Activated CD4-positive, alpha-beta memory T cell treated with anti-CD3 and anti-CD28 coated beads, Interleukin-2, amount 10 ng/mL, durations not matched to agents 7 days and 5 days (primary cell): ENCODE data around the gene NUDT3. TPM values are rescaled to one million over a fixed set of nuclear protein-coding genes. Genes with fewer than 3 reads are reported as not detected.
"Not testable (repeated sequence)": the region's sequence is repeated elsewhere in the genome, so short reads cannot be mapped to it uniquely, and the experiment has no call there.

Source experiments
- CTCF ChIA-PET: fragments of 350-600 bp; sonication (Branson Sonifier 250); formaldehyde crosslinking; loops from one replicate; lab custom pipeline; 2021; ENCODE audit warnings: antibody characterized with exemption, inconsistent platforms; lab: Charles Lee
- POLR2A ChIA-PET: fragments of 350-600 bp; sonication (Branson Sonifier 250); formaldehyde crosslinking; loops from one replicate; lab custom pipeline; 2021; ENCODE audit warnings: antibody characterized with exemption; lab: Charles Lee
- DNase-seq: peaks from one replicate; pipeline ENCODE4 v3.0.0-alpha.2; 2020
- H3K27ac Mint-ChIP-seq: one replicate; pipeline ENCODE4 v1.8.0; 2021; ENCODE audit warnings: mild to moderate bottlenecking, mixed read lengths
- H3K27me3 Mint-ChIP-seq: one replicate; pipeline ENCODE4 v1.8.0; 2021; ENCODE audit warnings: mixed read lengths
- H3K36me3 Mint-ChIP-seq: one replicate; pipeline ENCODE4 v1.8.0; 2021; ENCODE audit warnings: low read depth, mixed read lengths
- H3K4me1 Mint-ChIP-seq: one replicate; pipeline ENCODE4 v1.8.0; 2021; ENCODE audit warnings: mixed read lengths
- H3K4me3 Mint-ChIP-seq: one replicate; pipeline ENCODE4 v1.8.0; 2021; ENCODE audit warnings: mild to moderate bottlenecking, mixed read lengths
- H3K9me3 Mint-ChIP-seq: one replicate; pipeline ENCODE4 v1.8.0; 2021; ENCODE audit warnings: mixed read lengths
- total RNA-seq, 2 experiments: library from RNA; stranded (reverse); gene quantifications; one replicate each; pipeline ENCODE4 v1.2.3, GENCODE V29; 2021

NUDT3 gene
- total RNA-seq, 2 experiments from 2014 or later: 9.9 to 10.0 TPM

GRCh38 chr6:34278833-34279232 is 113.6 kb downstream of the NUDT3 start:
- Mint-ChIP-seq H3K4me1 (peaks cover 9% of the 10 kb centered on the region), H3K9me3 (no peaks in the 10 kb centered on the region), H3K27ac (no peak overlapping the region), H3K4me3 (no peak overlapping the region), H3K36me3 (peaks cover 6% of the 10 kb centered on the region), H3K27me3 (no peaks in the 10 kb centered on the region)
- CTCF ChIA-PET: interaction anchor here (0.6 kb wide), 1 partner anchor 26 kb away, joined by 7 read pairs; no protein-coding TSS in a partner anchor
- POLR2A ChIA-PET: no interaction called here
- no peak for DNase-seq

- Mint-ChIP-seq H3K4me3 (no peak overlapping the region), H3K9me3 (no peaks in the 10 kb centered on the region), H3K36me3 (peaks cover 4% of the 10 kb centered on the region), H3K27ac (no peak overlapping the region), H3K4me1 (peaks cover 9% of the 10 kb centered on the region), H3K27me3 (no peaks in the 10 kb centered on the region)
- CTCF ChIA-PET: no interaction called here
- no peak for DNase-seq
- POLR2A ChIA-PET: interaction anchor here (0.5 kb wide), 1 partner anchor 48 kb away, joined by 3 read pairs; no protein-coding TSS in a partner anchor
These were observed 114.7 kb downstream of the NUDT3 start for GRCh38 chr6:34277763-34278112.

GRCh38 chr6:34276881-34277762 is 115.3 kb downstream of the NUDT3 start:
- ChIA-PET POLR2A (interaction anchor here (0.5 to 1.2 kb wide), 3 partner anchors 27 to 49 kb away, joined by 3 read pairs; partner anchors contain the start of gene HMGA1), CTCF (no interaction called here)
- no peaks in the 10 kb centered on the region for H3K9me3 Mint-ChIP-seq
- no peak overlapping the region for H3K4me3 Mint-ChIP-seq
- no peak for DNase-seq
- peaks cover 9% of the 10 kb centered on the region for H3K4me1 Mint-ChIP-seq
- H3K27me3 Mint-ChIP-seq: no peaks in the 10 kb centered on the region
- no peak overlapping the region for H3K27ac Mint-ChIP-seq
- H3K36me3 Mint-ChIP-seq: peaks cover 4% of the 10 kb centered on the region

- Mint-ChIP-seq H3K27me3 (no peaks in the 10 kb centered on the region), H3K9me3 (no peaks in the 10 kb centered on the region), H3K4me1 (peaks cover 9% of the 10 kb centered on the region), H3K27ac (no peak overlapping the region), H3K4me3 (no peak overlapping the region), H3K36me3 (peaks cover 4% of the 10 kb centered on the region)
- DNase-seq: no peak
- ChIA-PET POLR2A (interaction anchor here (1.0 to 1.2 kb wide), 2 partner anchors 26 to 39 kb away, joined by 3 read pairs; partner anchors contain the start of gene HMGA1), CTCF (interaction anchor here (1.2 kb wide), 1 partner anchor 80 kb away, joined by 4 read pairs; no protein-coding TSS in a partner anchor)
These were observed 116.3 kb downstream of the NUDT3 start for GRCh38 chr6:34276191-34276590.

- ChIA-PET CTCF (interaction anchor here (1.2 kb wide), 1 partner anchor 79 kb away, joined by 4 read pairs; no protein-coding TSS in a partner anchor), POLR2A (no interaction called here)
- DNase-seq: no peak
- no peaks in the 10 kb centered on the region for H3K27me3 Mint-ChIP-seq
- H3K9me3 Mint-ChIP-seq: no peaks in the 10 kb centered on the region
- peaks cover 4% of the 10 kb centered on the region for H3K36me3 Mint-ChIP-seq
- no peak overlapping the region for H3K4me3 Mint-ChIP-seq
- peaks cover 9% of the 10 kb centered on the region for H3K4me1 Mint-ChIP-seq
- H3K27ac Mint-ChIP-seq: no peak overlapping the region
These were observed 117.2 kb downstream of the NUDT3 start for GRCh38 chr6:34275128-34275804.

GRCh38 chr6:34274129-34274528 is 118.3 kb downstream of the NUDT3 start:
- Mint-ChIP-seq H3K9me3 (no peaks in the 10 kb centered on the region), H3K27me3 (no peaks in the 10 kb centered on the region), H3K36me3 (no peaks in the 10 kb centered on the region), H3K4me1 (peaks cover 9% of the 10 kb centered on the region), H3K4me3 (no peak overlapping the region), H3K27ac (no peak overlapping the region)
- ChIA-PET POLR2A (no interaction called here), CTCF (no interaction called here)
- no peak for DNase-seq

- H3K9me3 Mint-ChIP-seq: no peaks in the 10 kb centered on the region
- ChIA-PET CTCF (no interaction called here), POLR2A (no interaction called here)
These were observed 119.1 kb downstream of the NUDT3 start for GRCh38 chr6:34273242-34273805.

GRCh38 chr6:34272013-34272926 is 120.2 kb downstream of the NUDT3 start:
- Mint-ChIP-seq H3K36me3 (no peaks in the 10 kb centered on the region), H3K27ac (no peak overlapping the region), H3K27me3 (no peaks in the 10 kb centered on the region), H3K4me3 (no peak overlapping the region), H3K4me1 (peaks cover 7% of the 10 kb centered on the region), H3K9me3 (no peaks in the 10 kb centered on the region)
- POLR2A ChIA-PET: no interaction called here
- CTCF ChIA-PET: no interaction called here
- no peak for DNase-seq

More at GRCh38 chr6:34273242-34273805, 119.1 kb downstream of the NUDT3 start:
- H3K4me3 Mint-ChIP-seq: no peak overlapping the region
- no peaks in the 10 kb centered on the region for H3K36me3 Mint-ChIP-seq
- no peak overlapping the region for H3K27ac Mint-ChIP-seq
- no peak for DNase-seq
- peaks cover 7% of the 10 kb centered on the region for H3K4me1 Mint-ChIP-seq
- H3K27me3 Mint-ChIP-seq: no peaks in the 10 kb centered on the region

- H3K9me3 Mint-ChIP-seq, CTCF ChIA-PET, DNase-seq, H3K4me1 Mint-ChIP-seq, H3K27ac Mint-ChIP-seq, H3K36me3 Mint-ChIP-seq, H3K27me3 Mint-ChIP-seq, H3K4me3 Mint-ChIP-seq, POLR2A ChIA-PET: not testable (repeated sequence)
These were observed 122.7 kb downstream of the NUDT3 start for GRCh38 chr6:34269658-34270341.

GRCh38 chr6:34269132-34269531 is 123.3 kb downstream of the NUDT3 start:
- CTCF ChIA-PET, H3K27ac Mint-ChIP-seq, H3K4me3 Mint-ChIP-seq, H3K27me3 Mint-ChIP-seq, DNase-seq, H3K9me3 Mint-ChIP-seq, H3K36me3 Mint-ChIP-seq, POLR2A ChIA-PET, H3K4me1 Mint-ChIP-seq: not testable (repeated sequence)

GRCh38 chr6:34267746-34268145 is 124.7 kb downstream of the NUDT3 start:
- Mint-ChIP-seq H3K27me3 (no peaks in the 10 kb centered on the region), H3K36me3 (peaks cover 2% of the 10 kb centered on the region), H3K9me3 (no peaks in the 10 kb centered on the region), H3K4me3 (no peak overlapping the region), H3K27ac (no peak overlapping the region), H3K4me1 (peaks cover 4% of the 10 kb centered on the region)
- CTCF ChIA-PET: no interaction called here
- no peak for DNase-seq
- POLR2A ChIA-PET: interaction anchor here (1.2 kb wide), 1 partner anchor 18 kb away, joined by 3 read pairs; no protein-coding TSS in a partner anchor

- H3K36me3 Mint-ChIP-seq, DNase-seq, H3K27ac Mint-ChIP-seq, H3K9me3 Mint-ChIP-seq, H3K4me3 Mint-ChIP-seq, H3K4me1 Mint-ChIP-seq, CTCF ChIA-PET, H3K27me3 Mint-ChIP-seq, POLR2A ChIA-PET: not testable (repeated sequence)
These were observed 129.0 kb downstream of the NUDT3 start for GRCh38 chr6:34263484-34263883.
